H9 (cell line): ENCODE results near the gene LRRK1. TPM values are rescaled to one million over a fixed set of nuclear protein-coding genes. Genes with fewer than 3 reads are reported as not detected.

Experiments
- DNase-seq: peaks from one replicate; pipeline ENCODE4 v3.0.0-alpha.2; 2017
- H2AFZ ChIP-seq: one replicate; pipeline ENCODE4 v1.6.1; 2013; ENCODE audit warnings: mild to moderate bottlenecking, low read length, control low read depth, moderate library complexity
- H2AK5ac ChIP-seq: 2 replicates; pipeline ENCODE4 v1.6.1; 2013; ENCODE audit warnings: low read length, control low read depth, mixed read lengths; ENCODE audit not compliant: insufficient read length
- H2BK120ac ChIP-seq: one replicate; pipeline ENCODE4 v1.6.1; 2013; ENCODE audit warnings: low read depth, mild to moderate bottlenecking, low read length, control low read depth, inconsistent platforms; ENCODE audit not compliant: poor library complexity, severe bottlenecking
- H2BK12ac ChIP-seq: 2 replicates; pipeline ENCODE4 v1.6.1; 2013; ENCODE audit warnings: low read length, control low read depth, mixed read lengths, low read depth; ENCODE audit not compliant: insufficient read length
- H2BK15ac ChIP-seq: 2 replicates; pipeline ENCODE4 v1.6.1; 2013; ENCODE audit warnings: low read depth, low read length, control low read depth
- H2BK20ac ChIP-seq: one replicate; pipeline ENCODE4 v1.6.1; 2013; ENCODE audit warnings: low read depth, mild to moderate bottlenecking, low read length, control low read depth, inconsistent platforms; ENCODE audit not compliant: poor library complexity, severe bottlenecking
- H2BK5ac ChIP-seq: 2 replicates; pipeline ENCODE4 v1.6.1; 2013; ENCODE audit warnings: low read length, control low read depth, mixed read lengths; ENCODE audit not compliant: insufficient read length
- H3K14ac ChIP-seq: 2 replicates; pipeline ENCODE4 v1.6.1; 2013; ENCODE audit warnings: low read length, control low read depth; ENCODE audit not compliant: insufficient read depth
- H3K18ac ChIP-seq: 2 replicates; pipeline ENCODE4 v1.6.1; 2013; ENCODE audit warnings: low read depth, mild to moderate bottlenecking, mixed read lengths, low read length, control low read depth; ENCODE audit not compliant: insufficient read length
- H3K23ac ChIP-seq: 2 replicates; pipeline ENCODE4 v1.6.1; 2013; ENCODE audit warnings: low read length, control low read depth, mixed read lengths, low read depth; ENCODE audit not compliant: insufficient read length
- H3K23me2 ChIP-seq: 2 replicates; pipeline ENCODE4 v1.6.1; 2013; ENCODE audit warnings: low read depth, mild to moderate bottlenecking, mixed read lengths, low read length, control low read depth; ENCODE audit not compliant: insufficient read length, poor library complexity, severe bottlenecking
- H3K27ac ChIP-seq: 2 replicates; pipeline ENCODE4 v1.5.1; 2013; ENCODE audit warnings: low read length, control low read depth, mixed read lengths, low read depth; ENCODE audit not compliant: insufficient read length
- H3K27me3 ChIP-seq: 2 replicates; pipeline ENCODE4 v1.6.1; 2013; ENCODE audit warnings: low read length, control low read depth, inconsistent platforms; ENCODE audit not compliant: insufficient read depth
- H3K4ac ChIP-seq: 2 replicates; pipeline ENCODE4 v1.6.1; 2013; ENCODE audit warnings: low read depth, mild to moderate bottlenecking, control low read depth, inconsistent platforms, low read length, moderate library complexity
- H3K4me1 ChIP-seq: 2 replicates; pipeline ENCODE4 v1.6.1; 2013; ENCODE audit warnings: low read length, control low read depth, inconsistent platforms; ENCODE audit not compliant: insufficient read depth
- H3K4me2 ChIP-seq: 2 replicates; pipeline ENCODE4 v1.6.1; 2013; ENCODE audit warnings: low read length, control low read depth, mixed read lengths; ENCODE audit not compliant: insufficient read length, insufficient read depth
- H3K56ac ChIP-seq: 2 replicates; pipeline ENCODE4 v1.6.1; 2013; ENCODE audit warnings: low read depth, mild to moderate bottlenecking, mixed read lengths, low read length, control low read depth; ENCODE audit not compliant: insufficient read length
- H3K79me1 ChIP-seq: 2 replicates; pipeline ENCODE4 v1.6.1; 2013; ENCODE audit warnings: low read depth, mild to moderate bottlenecking, moderate library complexity, low read length, control low read depth, inconsistent platforms; ENCODE audit not compliant: insufficient read depth, poor library complexity, severe bottlenecking
- H3K79me2 ChIP-seq: 2 replicates; pipeline ENCODE4 v1.6.1; 2013; ENCODE audit warnings: low read length, control low read depth, inconsistent platforms; ENCODE audit not compliant: insufficient read depth
- H3K9ac ChIP-seq: 2 replicates; pipeline ENCODE4 v1.6.1; 2013; ENCODE audit warnings: low read length, control low read depth, mixed read lengths; ENCODE audit not compliant: insufficient read length; ENCODE audit errors: extremely low read depth
- H3K9me3 ChIP-seq: one replicate; pipeline ENCODE4 v1.6.1; 2013; ENCODE audit warnings: low read depth, low read length, inconsistent platforms; ENCODE audit not compliant: control insufficient read depth
- H3T11ph ChIP-seq: one replicate; pipeline ENCODE4 v1.6.1; 2013; ENCODE audit warnings: mild to moderate bottlenecking, low read length, control low read depth, inconsistent platforms
- H4K20me1 ChIP-seq: one replicate; pipeline ENCODE4 v1.6.1; 2013; ENCODE audit not compliant: control insufficient read depth, insufficient read length, insufficient read depth
- H4K5ac ChIP-seq: 2 replicates; pipeline ENCODE4 v1.6.1; 2013; ENCODE audit warnings: low read depth, mild to moderate bottlenecking, mixed read lengths, low read length, control low read depth; ENCODE audit not compliant: insufficient read length
- H4K8ac ChIP-seq: replicated peaks from 2 replicates; pipeline ENCODE4 v1.6.1; 2013; ENCODE audit warnings: low read length, control low read depth, mixed read lengths, low read depth; ENCODE audit not compliant: insufficient read length
- H4K91ac ChIP-seq: 2 replicates; pipeline ENCODE4 v1.6.1; 2013; ENCODE audit warnings: low read depth, mild to moderate bottlenecking, moderate library complexity, mixed read lengths, low read length, control low read depth; ENCODE audit not compliant: insufficient read length
- H3K27ac Mint-ChIP-seq, 3 experiments: 2 replicates in 2 of 3; 3 replicates in 1 of 3; pipeline ENCODE4 v1.8.0; 2020 to 2021; ENCODE audit warnings: mixed read lengths in 3 of 3, mild to moderate bottlenecking in 1 of 3, moderate library complexity in 1 of 3
- H3K27me3 Mint-ChIP-seq: 2 replicates; pipeline ENCODE4 v1.8.0; 2021; ENCODE audit warnings: low read depth, mild to moderate bottlenecking, moderate library complexity, mixed read lengths
- H3K36me3 Mint-ChIP-seq, 3 experiments: 2 replicates in 2 of 3; 3 replicates in 1 of 3; pipeline ENCODE4 v1.8.0; 2020 to 2021; ENCODE audit warnings: low read depth in 3 of 3, mixed read lengths in 3 of 3; ENCODE audit not compliant: insufficient read depth in 1 of 3
- H3K4me1 Mint-ChIP-seq, 2 experiments: 2 replicates each; pipeline ENCODE4 v1.8.0; 2020; ENCODE audit warnings: mixed read lengths in 2 of 2
- H3K4me3 Mint-ChIP-seq, 2 experiments: 2 replicates in 1 of 2; 3 replicates in 1 of 2; pipeline ENCODE4 v1.8.0; 2020 to 2021; ENCODE audit warnings: mild to moderate bottlenecking in 2 of 2, mixed read lengths in 2 of 2, moderate library complexity in 1 of 2
- H3K9me3 Mint-ChIP-seq, 2 experiments: 2 replicates in 1 of 2; 3 replicates in 1 of 2; pipeline ENCODE4 v1.8.0; 2020; ENCODE audit warnings: mild to moderate bottlenecking in 2 of 2, mixed read lengths in 2 of 2, moderate library complexity in 1 of 2
- CTCF ChIP-seq: fragments of 200-600 bp; sonication (generic); conservative IDR thresholded peaks from 3 replicates; pipeline ENCODE4 v1.8.0; 2021; ENCODE audit warnings: antibody characterized with exemption, mild to moderate bottlenecking
- WGBS: extraction: QIAGEN DNeasy Blood & Tissue Kit; methylation state at CpG from one replicate; pipeline ENCODE4 v1.1.7; 2013; ENCODE audit warnings: missing lambda C conversion rate, low lambda C conversion rate, mixed read lengths; ENCODE audit not compliant: insufficient read length; ENCODE audit errors: extremely low coverage; 5-methylcytosine and 5-hydroxymethylcytosine counted together
- total RNA-seq: library from RNA; stranded (reverse); gene quantifications from 2 replicates; pipeline ENCODE4 v1.2.1, GENCODE V29; 2021

Gene LRRK1
- total RNA-seq, 1 experiment from 2014 or later, result 4.0 TPM

GRCh38 chr15:101091080-101092017 lies 172.2 kb downstream of the LRRK1 start:
- Histone ChIP-seq H4K8ac (no peak overlapping the region), H2BK5ac (no peak overlapping the region), H3K79me1 (no peaks in the 10 kb centered on the region), H3K27ac (no peak overlapping the region), H3K18ac (no peak overlapping the region), H3K14ac (no peak overlapping the region), H2BK15ac (no peak overlapping the region), H3K4ac (no peak overlapping the region), H2BK20ac (no peak overlapping the region), H3K27me3 (no peaks in the 10 kb centered on the region), H3K4me2 (no peak overlapping the region), H4K5ac (no peak overlapping the region), H2AFZ (no peak overlapping the region), H3K56ac (no peak overlapping the region), H3K9ac (no peak overlapping the region), H4K20me1 (no peaks in the 10 kb centered on the region), H3K79me2 (no peaks in the 10 kb centered on the region), H2BK12ac (no peak overlapping the region), H3T11ph (no peak overlapping the region), H2BK120ac (no peak overlapping the region), H4K91ac (no peak overlapping the region), H3K23ac (no peak overlapping the region), H3K9me3 (no peaks in the 10 kb centered on the region), H3K4me1 (no peaks in the 10 kb centered on the region; the same call in 1 of the 2 replicates), H3K23me2 (no peaks in the 10 kb centered on the region), H2AK5ac (no peak overlapping the region)
- H3K9me3 Mint-ChIP-seq, result no peaks in the 10 kb centered on the region
- H3K36me3 Mint-ChIP-seq, result no peaks in the 10 kb centered on the region; a peak in 1 of 7 replicates
- H3K27me3 Mint-ChIP-seq, result peaks cover 8% of the 10 kb centered on the region
- H3K4me1 Mint-ChIP-seq, result peaks cover 7 to 12% of the 10 kb centered on the region in 2 experiments
- no peak overlapping the region; a peak in 1 of 5 replicates for H3K4me3 Mint-ChIP-seq
- 0 out of 7 replicates have a peak overlapping the region, but pooled peaks of 2 of the 3 experiments have one; percentile 61 to 74 for H3K27ac Mint-ChIP-seq
- no peak for DNase-seq
- no peak for TF ChIP-seq CTCF
- WGBS, result no CpG with 5 or more reads among the region's 20 CpGs
